ENCODE measurements around the gene ATP7B.

- TF ChIP-seq CTCF (IDR thresholded peaks at IDR 0.05) (no peak), POLR2A (IDR thresholded peaks at IDR 0.05) (no peak)
Measured at GRCh38 chr13:51920267-51920666, 91.0 kb downstream of the ATP7B start.
